DMS79 treated with DMSO at 0.1 percent for 48 hours (cell line): ENCODE results near the gene STK17B.
A peak's percentile ranks its signal among the peaks of the same experiment; 100 is the strongest.
"Not testable (repeated sequence)": the region's sequence is repeated elsewhere in the genome, so short reads cannot be mapped to it uniquely, and the experiment has no call there.

Experiments
- DNase-seq: peaks from one replicate; lab custom pipeline; 2025; lab: John Stamatoyannopoulos, UW

STK17B gene

DNA sequence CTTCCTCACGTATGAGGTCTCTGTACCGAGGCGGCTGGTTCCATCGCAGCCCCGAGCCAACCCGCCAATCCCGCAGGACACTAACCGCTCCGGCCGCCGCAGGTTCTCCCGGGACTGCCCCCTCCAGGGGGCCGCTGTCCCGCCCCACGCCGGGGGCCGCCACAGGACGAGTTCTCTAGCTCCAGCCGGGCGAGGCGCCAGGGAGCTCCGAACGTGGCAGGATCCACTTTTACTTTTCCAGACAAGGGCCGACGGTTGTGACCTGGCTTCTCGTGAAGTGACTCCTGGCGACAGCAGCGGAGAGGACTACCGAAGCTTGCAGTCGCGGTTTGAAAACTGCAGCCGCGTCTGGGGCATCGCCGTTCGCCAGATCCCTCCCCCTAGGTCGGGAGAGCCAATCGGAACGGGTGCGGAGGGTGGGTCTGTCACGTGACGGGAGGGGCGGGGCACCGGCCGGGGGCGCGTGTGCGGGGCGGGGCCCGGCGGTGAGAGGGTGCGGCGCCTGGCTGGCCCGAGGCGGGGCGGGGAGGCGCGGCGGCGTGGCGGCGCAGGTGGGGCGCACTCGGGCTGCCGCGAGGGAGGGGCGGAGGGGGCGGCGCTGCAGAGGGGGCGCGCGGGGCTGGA is at the start of gene STK17B:
STK17B (minus strand) TSS at position 331 of the 624 bp plus-strand sequence. CDS start 8,195 bp downstream, outside the sequence.
- peak; percentile 79 for DNase-seq

DNA sequence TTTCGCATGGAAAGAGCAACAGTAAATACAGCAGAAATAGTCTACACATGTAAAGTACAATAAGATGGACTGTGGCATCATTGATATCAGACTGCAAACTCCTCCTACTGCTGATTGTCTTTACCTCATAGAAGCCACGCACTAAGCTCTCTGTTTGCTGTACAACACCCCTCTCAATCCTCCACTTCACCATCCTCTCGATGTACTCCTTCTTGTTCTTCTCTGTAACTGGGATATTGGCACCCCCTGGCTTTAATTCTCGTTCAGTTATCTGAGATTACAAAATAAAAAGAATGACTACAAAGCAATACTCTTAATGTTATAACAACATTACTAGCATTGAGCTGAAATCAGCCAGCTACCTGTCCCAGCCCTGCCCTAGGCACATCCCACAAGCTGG is 49.3 kb upstream of the STK17B start:
- no peak for DNase-seq

- no peak for DNase-seq
Observed at GRCh38 chr2:196219671-196220070, 48.3 kb upstream of the STK17B start.

DNA sequence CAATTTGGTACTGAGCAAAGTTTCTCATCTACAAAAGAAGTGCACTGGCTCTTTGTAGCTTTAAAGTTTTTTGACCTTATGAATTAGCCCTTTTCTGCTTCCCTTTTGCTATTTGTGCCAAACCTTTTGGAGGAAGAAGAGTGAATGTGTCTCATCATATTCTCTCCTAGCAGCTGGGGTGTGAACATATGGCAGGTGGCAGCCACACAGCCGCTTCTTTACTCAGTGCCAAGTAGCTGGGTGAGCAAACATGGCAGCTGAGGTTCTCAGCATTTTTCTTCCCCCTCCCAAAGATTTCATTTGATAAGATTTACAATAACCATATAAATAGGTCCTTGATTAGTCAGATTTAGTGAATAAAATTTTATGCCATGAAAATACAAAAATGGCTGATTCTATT is 46.7 kb upstream of the STK17B start:
- DNase-seq, result no peak

DNA sequence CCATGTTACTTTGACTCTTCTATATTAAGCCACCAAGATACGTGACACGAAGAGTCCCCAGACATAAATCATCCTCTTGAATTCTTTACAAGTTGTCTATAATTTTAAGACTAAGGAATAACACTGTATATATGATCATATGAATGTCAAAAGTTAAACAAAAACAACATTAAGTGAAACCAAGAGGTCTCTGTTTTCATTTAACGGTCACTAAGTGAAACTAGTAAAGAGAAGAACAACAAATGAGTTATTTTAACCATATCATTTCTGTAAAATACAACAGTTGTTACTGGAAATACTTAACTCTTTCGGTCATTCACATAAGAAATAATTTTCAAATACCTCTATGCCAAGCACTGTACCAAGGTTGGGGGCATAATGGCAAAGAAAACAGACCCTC is 45.7 kb upstream of the STK17B start:
- DNase-seq, result no peak

DNA sequence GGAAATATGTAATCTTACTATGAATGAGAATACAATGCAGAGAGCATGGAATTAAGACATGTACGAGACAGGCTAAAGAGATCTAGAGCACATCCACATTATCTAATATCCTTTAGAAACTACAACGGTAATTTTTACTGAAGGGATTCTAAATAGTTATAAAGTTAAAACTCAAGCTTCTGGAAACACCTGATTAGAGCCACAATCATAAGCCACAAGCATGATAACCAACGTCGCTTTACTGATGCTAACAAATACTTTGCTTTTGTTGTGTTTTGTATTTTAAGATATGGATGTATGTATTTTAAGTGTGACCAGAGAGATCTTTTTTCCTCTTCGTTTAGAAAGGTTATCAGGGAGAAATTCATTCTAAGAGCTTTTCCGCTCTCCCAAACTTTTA is 44.0 kb upstream of the STK17B start:
- no peak for DNase-seq

GRCh38 chr2:196214156-196214555 is 42.8 kb upstream of the STK17B start:
- DNase-seq, result no peak

DNA sequence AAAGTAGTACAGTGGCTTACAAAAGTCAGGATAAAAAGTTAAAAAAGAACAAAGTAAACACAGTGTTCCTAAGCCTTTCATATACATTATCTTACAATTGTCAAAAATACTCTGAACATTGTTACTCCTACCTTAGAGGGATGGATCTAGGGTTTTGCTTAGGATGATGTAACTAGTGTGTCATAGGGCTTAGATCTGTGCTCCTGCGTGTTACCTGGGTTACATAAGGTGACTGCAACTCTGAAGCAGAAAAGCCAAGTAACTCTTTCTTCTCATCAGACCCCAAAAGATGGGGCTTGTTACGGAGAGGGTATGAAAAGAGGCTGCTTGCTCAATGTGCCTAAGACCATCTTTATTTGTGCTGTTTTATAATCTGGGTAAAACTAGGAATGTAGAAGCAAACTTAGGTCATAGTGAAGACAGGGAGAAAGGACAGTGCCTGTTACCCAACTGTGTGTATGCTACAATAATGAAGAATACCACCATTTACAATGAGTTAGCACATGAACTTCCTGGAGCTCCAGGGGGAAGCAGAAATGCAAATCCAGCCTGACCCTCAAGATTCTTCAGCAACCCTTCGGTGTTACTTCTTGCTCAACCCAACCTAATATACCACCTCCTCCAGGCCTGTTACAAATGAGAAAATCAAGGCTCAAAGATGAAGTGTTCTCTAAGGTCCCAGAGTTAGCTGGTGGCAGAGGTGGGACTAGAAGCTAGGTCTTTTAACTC is 42.0 kb upstream of the STK17B start:
- no peak for DNase-seq

DNA sequence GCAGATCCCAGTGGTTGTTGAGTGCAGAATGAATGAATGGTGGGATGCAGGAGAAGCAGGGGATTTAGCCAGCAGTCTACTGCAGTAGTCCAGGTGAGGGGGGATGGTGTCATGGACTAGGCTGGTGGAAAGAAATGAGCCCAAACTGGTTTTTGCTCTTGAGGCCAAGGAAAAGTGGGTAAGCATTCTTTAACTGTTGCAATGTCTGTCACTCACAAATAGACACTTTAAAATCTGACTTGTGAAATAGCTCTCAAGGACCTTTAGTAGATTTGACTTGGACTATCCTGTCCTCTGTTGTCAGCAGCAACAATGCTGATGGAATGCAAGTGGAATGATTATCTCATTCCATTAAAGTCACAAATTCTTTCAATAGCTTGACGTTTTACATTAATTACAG is 37.5 kb upstream of the STK17B start:
- DNase-seq, result no peak

DNA sequence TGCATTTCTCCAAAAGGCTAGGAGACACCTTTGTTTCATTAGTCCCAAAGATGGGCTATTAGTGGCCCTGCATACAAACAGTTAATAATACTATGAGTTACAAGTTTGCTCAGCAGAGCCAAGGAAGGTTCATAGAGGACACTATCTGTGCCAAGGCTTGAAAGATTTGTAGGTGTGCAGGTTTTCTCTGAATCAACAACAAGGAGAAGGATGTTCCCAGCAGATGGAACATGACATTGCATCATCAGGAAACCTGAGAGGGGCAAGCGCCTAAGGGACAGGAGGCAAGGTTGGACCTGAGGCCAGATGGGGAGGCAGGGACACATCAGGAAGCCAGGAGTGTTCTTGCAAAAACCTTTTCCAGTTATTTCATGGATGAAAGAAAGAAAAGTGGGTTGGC is 35.4 kb upstream of the STK17B start:
- DNase-seq, result no peak

DNA sequence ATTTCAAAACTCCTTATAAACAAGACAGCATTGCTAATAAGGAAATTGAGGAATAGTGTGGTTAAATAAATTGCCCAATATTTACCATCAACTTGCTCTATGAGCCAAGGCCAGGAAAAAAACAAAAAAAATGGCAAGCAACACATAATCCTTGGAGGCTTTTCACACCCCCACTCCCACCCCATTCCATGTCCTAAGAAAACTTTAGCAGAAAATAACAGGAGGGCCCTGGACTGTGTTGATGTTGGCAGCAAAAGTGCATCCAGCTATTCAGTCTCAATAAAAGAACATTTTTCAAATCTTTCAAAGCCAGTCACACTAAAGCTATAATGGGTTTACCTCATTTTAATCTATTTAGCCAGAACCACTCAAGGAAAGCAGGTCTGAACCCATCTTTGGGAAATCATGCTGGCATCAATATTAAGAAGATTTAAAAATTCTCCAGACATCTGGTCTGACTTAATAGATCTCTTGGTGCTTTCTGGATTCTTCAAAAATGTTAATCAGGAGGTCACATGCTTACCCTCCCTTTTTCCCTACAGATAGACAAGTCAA is 34.6 kb upstream of the STK17B start:
- no peak for DNase-seq

DNA sequence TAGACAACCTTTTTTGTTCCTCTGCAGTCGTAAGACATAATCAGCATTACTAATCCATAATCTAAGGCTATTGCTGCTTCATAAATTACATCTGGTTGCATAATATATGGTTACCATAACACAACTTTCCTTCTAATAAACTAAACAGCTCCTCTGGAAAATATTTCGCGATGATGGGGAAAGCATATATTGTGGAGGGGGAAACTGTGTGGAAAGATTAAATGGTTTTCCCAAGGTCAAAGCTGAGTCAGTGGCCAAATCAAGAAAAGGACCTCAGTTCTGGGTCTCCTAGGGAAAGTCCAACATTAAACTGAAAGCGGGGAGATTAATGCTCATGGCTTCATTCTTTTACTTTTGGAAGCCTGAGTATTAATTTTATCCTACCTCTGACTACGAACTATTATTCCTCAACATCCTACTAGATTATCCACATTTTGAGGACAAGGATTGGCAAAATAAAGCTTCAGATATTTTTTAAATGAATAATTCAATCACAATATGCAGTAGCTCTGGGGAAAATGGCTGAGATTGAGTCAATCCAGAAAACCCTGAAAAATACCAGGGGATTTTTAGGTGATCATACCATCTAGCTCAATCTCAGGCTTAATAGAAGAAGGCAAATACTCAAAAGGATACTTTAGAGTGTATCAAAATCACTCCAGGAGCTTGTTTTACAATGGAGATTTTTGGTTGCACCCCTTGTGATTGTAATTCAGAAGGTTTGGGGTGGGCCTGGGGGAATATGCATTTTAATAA is 33.8 kb upstream of the STK17B start:
- DNase-seq, result no peak

GRCh38 chr2:196201229-196202009 is 30.0 kb upstream of the STK17B start:
- DNase-seq, result no peak

DNA sequence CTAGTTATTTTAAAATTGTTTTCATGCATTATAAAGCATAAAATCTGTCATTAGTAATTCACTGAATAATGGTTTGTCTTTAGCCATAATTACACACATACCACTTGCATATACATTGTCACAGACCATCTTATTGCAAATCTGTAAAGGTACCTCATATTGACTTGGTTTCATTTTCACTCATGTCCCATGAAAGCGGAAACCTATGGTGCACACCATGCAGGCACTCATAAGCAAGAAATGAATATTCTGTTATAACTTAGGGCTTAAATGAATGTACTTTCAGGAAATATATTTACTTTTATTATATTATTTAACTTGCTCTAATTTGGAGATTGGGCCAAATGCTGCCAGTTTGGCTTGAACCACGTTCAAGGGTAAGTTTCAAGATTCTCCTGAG is 29.2 kb upstream of the STK17B start:
- DNase-seq, result no peak

GRCh38 chr2:196195758-196196157 is 24.4 kb upstream of the STK17B start:
- no peak for DNase-seq

DNA sequence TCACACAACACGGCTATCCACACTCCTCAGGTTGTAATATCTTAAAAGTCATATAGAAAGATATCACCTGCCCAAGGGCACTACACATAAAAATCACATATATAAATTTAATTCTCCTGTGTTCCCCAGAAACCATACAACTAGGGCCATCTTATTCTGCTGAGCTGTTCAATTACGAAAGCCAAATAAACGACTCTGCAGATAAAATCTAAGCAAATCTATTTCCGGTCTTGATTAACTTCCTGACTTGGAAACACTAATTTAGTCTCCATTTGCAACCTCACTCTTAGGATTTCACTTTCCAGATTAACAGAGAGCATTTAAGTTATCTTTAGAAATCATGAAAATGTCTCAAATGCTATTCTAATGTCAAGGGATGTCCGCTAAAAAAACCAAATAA is 23.9 kb upstream of the STK17B start:
- no peak for DNase-seq

DNA sequence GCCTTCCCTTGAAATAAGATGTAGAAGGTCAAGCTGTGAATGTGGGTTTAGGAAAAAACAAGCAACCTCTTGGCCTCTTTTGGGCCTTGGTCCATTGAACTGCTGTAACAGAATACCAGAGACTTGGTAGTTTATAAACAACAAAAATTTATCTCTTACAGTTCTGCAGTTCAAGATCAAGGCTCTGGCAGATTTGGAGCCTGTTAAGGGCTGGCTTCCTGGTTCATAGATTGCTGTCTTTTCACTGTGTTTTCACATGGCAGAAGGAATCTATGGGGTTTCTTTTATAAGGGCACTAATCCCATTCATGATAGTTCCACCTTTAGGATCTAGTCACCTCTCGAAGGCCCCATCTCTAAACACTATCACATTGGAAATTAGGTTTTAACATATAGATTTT is 20.2 kb upstream of the STK17B start:
- DNase-seq, result no peak

DNA sequence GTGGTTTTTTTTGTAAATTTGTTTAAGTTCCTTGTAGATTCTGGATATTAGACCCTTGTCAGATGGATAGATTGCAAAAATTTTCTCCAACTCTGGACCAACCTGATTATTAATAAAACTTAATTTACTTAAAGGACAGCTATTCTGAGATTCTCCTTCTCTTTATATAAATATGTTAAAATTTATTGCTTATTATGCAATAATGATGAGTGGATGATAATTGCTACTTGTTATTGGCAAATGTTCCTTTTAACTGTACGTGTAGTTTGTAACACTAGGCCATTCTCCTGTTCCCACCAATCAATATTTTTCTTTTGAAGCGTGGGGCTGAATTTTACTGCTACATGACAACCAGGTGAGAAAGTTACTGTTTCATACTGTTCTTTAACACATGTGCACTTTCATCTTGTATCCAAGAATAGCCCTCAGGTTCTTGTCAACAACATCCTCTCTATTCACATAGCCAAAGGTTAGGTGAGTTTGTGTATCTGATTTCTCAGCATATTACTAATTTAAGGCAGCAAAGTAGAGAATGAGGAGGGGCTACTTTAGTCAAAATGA is 16.6 kb upstream of the STK17B start:
- no peak for DNase-seq

- DNase-seq, result not testable (repeated sequence)
Observed at GRCh38 chr2:196187175-196187700, 15.9 kb upstream of the STK17B start.

DNA sequence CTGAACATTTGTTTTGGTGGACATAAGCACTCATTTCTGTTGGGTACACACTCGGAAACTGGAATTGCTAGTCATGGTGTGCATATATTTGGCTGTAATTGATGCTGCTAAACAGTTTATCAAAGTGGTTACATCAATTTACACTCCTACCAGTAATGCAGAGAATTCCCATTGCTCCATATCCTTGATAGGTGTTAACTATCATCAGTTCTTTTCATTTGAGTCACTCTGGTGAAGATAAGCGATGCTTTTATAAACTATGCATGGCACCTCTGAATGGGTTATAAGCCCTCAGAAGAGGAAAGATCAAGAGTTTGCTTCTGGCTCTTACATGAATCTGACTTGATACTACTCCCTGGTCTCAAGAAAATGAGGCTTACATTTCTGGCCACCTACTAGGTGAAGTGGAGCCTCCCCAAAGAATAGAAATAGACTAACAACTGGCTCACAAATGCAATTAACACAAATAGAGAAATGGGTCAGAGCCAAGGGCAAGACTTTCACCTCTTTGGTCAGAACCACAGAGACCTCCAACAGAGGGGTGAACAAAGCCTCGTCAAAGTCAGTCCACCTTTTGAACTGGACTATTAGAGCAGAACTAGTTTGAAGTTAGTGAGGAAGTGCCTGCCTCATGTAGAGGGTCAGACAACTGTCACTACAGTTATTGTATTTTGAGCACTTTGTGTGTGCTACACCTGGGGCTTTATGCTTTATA is 15.0 kb upstream of the STK17B start:
- no peak for DNase-seq

DNA sequence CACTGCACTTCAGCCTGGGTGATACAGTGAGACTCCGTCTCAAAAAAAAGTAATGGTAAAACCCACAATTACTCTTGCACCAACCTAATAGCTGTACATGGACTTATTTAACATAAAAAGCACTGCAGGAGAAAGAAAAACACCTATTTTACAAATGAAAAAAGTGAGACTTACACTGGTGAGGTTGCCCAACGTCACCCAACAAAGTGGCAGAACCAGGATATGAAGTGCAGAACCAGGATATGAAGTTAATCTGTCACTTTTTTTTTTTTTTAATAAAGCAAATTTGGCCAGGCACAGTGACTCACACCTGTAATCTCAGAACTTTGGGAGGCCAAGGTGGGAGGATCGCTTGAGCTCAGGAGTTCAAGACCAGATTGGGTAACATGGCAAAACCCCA is 13.5 kb upstream of the STK17B start:
- no peak for DNase-seq
